ENCODE results near the gene PRDM4. TPM values are rescaled to one million over a fixed set of nuclear protein-coding genes. Genes with fewer than 3 reads are reported as not detected.
A peak's percentile ranks its signal among the peaks of the same experiment; 100 is the strongest.

PRDM4 gene, protein sequence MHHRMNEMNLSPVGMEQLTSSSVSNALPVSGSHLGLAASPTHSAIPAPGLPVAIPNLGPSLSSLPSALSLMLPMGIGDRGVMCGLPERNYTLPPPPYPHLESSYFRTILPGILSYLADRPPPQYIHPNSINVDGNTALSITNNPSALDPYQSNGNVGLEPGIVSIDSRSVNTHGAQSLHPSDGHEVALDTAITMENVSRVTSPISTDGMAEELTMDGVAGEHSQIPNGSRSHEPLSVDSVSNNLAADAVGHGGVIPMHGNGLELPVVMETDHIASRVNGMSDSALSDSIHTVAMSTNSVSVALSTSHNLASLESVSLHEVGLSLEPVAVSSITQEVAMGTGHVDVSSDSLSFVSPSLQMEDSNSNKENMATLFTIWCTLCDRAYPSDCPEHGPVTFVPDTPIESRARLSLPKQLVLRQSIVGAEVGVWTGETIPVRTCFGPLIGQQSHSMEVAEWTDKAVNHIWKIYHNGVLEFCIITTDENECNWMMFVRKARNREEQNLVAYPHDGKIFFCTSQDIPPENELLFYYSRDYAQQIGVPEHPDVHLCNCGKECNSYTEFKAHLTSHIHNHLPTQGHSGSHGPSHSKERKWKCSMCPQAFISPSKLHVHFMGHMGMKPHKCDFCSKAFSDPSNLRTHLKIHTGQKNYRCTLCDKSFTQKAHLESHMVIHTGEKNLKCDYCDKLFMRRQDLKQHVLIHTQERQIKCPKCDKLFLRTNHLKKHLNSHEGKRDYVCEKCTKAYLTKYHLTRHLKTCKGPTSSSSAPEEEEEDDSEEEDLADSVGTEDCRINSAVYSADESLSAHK
- 12.5 TPM for total RNA-seq
- long read RNA-seq, full-length matches to known transcripts: 12 of 21 reads
- long read RNA-seq, partial matches to known transcripts: 3 of 21 reads
- long read RNA-seq, other reads (novel, unspliced or antisense): 6 of 21 reads

DNA sequence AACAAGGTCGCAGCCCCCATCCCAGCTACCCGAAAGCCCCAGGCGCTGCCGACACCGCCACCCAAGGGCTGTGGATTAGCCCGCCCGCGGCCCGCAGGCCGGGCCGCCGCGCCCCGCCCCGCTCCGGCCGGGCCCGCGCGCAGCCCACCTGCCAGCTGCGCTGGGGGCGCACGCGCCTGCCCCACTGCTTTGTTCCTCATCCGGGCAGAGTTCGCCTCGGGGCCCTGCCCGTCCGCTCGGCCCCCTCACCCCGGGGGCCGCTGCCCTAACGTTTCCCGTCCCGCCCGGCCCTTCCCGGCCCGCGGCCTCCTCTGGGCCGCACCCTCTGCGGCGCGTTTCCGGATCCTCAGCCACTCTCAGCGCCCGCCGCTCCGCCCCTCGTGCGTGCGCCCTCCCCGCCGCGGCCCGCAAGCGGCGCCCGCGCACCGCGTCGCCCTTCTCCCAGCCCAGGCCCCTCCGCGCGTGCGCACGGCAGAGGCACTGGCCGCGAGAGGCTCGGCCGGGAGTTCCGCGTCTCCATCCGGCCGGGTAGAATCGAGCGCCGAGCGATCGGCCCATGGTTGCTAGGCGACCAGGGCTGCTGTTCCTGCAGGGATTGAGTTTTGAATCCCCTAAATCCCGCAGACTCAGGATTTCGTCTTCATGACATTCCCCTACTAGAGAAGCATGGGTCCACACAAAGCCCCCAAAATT, at the start of gene PRDM4:
Gene PRDM4, minus strand, starts transcription at position 329 of the 693 bp plus-strand sequence. CDS start 622 bp downstream, outside the sequence.
- ATAC-seq (peak; percentile 100), DNase-seq (peak; percentile 96)
- intact Hi-C loops (cut with micrococcal nuclease): no loop called here

DNA sequence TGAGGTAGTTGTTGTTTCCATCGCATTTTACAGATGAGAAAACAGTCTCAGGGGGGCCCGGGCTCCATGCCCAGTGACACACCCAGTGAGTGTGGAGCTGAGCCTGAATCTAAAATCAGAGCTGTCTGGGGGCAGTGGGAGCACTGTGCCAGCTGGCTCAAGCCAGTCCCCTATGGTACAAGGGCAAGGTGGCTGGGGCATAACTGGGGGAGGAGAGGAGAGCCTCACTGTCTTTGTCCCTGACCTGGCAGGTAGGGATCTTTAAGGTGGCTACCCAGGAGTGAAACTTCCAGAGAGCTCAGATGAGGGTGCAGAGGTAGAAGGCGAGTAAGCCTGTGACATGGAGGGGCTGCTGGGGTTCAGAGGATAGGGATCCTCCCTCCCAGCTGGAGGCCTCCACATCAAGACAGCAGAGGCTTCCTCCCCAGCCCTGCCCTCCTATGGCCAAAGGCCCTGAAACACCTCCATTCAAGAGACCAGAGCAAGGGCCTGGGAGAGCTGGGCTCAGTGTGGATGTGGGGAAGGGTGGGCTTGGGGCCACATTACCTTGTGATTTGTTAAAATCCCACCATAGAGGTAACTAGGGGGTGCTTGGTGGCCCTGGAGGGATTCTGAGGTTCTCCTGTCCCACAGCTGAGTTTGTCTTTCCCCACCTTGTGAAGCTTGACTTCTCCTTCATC, 46.7 kb upstream of the PRDM4 start:
- intact Hi-C loops (cut with micrococcal nuclease): no loop called here
- ATAC-seq: no peak
- no peak for DNase-seq

DNA sequence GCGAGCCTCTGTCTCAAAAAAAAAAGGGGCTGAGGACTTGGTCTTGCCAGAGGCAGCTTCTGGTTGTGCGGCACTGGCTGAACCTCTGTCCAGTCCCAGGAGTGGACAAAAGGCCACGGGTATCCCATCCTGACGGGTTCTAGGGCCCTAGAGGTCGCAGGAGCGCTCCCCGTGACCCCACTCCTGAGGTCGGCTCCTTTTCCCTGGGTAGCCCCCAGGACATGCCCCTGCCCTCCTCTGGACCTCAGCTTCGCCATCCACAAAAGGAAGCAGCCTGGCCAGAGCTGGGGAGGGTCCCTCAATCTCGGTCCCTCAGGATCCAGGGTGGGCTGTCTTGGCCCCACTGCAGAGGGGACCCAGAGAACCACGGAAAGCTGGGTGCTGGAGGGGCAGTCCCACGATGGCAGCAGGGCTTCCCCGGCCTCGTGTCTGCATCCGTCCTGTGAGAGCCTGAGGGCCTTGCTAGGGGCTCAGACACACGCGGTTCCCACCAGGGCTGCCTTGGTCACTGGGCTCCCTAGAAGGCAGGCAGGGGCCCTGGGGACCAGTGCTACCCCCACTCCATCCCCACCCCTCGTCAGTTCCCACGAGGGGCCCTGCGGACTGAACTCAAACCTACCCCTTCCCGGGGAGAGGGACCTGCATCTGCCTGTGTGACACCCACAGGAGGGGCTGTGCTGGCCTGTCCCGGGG, 44.7 kb upstream of the PRDM4 start:
- intact Hi-C loops (cut with micrococcal nuclease): no loop called here
- ATAC-seq (no peak), DNase-seq (no peak)

DNA sequence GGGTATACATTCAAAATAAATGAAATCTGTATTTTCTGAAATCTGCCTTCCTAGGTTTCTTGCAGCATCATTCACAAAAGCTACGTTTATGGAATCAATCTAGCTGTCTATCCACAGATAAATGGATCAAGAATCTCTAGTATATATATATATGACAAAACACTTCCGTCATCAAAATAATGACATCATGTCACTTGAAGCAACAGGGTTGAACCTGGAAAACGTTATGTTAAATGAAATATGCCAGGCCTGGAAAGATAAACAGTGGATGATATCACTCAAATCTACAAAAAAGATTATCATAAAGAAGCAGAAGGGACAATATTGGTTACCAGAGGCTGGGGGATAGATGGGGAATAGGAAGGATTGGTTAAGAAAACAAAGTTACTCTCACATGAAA, 42.2 kb upstream of the PRDM4 start:
- intact Hi-C loops (cut with micrococcal nuclease): no loop called here
- no peak for DNase-seq
- no peak for ATAC-seq

DNA sequence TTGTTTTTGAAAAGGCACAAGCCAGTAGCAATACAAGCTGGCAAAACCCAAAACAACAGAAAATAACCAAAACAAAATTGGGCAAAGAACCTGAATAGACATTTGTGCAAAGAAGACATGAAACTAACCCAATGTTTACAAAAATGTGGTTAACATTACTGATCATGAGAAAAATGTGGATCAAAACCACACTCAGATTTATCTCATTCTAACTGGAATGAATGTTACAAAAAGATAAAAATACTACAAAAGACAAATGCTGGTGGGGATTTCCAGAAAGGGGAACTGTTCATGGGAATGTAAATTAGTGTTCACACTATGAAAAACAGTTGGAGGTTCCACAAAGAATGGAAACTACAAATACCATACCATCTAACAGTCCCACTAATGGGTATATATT, 40.2 kb upstream of the PRDM4 start:
- DNase-seq (no peak), ATAC-seq (no peak)
- intact Hi-C loops (cut with micrococcal nuclease): no loop called here

DNA sequence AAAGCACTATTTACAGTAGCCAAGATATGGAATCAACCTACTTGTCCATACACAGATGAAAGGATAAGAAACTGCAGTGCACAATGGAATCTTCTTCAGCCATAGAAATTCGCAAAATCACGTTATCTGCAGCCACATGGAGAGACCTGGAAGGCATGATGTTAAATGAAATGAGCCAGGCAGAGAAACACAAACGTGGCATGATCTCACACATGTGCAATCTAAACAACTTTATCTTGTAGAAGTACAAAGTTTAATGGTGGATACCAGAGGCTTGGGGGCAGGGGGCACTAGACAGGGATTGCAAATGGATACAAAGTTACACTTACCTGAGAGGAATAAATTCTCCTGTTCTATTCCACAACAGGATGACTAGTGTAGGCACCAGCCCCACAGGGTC, 37.6 kb upstream of the PRDM4 start:
- ATAC-seq: no peak
- intact Hi-C loops (cut with micrococcal nuclease): no loop called here
- DNase-seq: no peak

DNA sequence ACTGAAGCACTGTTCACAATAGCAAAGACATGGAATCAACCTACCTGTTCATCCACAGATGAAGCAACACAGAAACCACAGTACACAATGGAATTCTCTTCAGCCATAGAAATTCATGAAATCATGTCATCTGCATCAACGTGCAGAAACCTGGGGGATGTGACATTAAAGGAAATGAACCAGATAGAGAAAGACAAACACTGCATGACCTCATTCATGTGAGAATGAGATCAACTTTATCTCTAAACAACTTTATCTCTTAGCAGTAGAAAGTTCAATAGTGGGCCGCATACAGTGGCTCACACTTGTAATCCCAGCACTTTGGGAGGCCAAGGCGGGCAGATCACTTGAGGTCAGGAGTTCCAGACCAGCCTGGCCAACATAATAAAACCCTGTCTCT, 33.5 kb upstream of the PRDM4 start:
- intact Hi-C loops (cut with micrococcal nuclease): no loop called here
- no peak for ATAC-seq

DNA sequence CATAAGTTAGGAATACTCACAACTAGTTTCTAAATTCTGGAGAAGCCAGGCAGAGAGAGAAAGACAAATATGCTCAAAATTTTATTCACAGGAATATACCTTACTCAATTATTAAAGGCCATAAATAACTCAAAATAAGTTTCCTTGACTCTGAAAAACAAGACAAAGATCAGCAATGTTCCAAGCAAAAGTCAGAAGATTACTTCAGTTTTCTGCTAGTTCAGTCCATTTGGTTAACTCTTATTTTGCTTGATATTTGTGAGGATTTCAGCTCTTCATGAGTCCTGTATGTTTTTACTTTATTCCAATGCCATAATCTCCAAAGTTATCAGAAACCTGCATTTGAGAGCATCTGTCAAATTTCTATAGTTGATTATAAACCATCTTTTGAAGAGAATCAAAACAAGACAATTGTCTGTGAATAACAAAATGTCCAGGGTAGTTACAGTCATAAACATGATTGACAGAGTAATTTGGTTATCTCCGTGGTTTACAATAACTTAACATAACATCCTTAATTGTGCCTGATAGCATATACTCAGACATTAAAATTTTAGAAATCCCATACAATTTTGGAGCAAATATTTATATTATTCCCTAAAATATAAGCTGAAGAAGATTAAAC, 30.6 kb upstream of the PRDM4 start:
- intact Hi-C loops (cut with micrococcal nuclease): no loop called here
- ATAC-seq (no peak), DNase-seq (no peak)

More for the DNA sequence above, 33.5 kb upstream of the PRDM4 start:
- DNase-seq: no peak

DNA sequence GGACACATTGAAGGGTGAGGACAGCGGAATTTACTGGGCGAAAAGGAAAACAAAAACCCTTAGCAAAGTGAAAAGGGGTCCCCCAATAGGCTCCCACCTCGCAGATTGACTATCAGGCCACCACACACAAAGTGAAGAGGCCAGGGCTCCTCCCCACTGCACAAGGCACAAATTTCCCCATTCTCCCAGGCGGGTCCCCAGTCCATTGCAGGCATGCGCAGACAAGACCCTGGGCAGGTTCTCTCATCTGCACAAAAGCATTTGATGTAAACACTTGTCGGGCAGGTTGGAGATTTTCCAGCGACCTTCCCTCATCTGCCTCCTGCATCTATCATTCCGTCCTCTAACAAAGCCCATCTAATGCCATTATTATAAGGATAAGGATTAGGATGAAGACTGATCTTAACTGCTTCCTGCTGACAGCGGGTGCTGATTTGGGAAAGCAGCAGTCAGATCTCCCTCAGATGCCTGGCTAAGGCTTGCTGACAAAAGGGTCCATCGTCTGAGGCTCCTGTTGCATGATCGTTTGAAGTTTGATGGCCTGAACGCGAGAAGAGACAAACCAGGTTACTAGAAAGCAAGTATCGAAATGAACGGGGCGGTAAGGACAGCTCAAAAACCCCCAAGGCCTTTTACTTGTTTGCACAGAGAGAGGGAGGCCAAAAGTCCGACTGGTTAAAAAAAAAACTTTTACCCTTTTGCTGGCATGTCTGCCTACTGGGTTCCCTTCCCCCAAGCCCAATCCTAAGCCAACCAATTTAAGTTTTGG, 27.9 kb upstream of the PRDM4 start:
- ATAC-seq: no peak
- DNase-seq: no peak
- intact Hi-C loops (cut with micrococcal nuclease): no loop called here

DNA sequence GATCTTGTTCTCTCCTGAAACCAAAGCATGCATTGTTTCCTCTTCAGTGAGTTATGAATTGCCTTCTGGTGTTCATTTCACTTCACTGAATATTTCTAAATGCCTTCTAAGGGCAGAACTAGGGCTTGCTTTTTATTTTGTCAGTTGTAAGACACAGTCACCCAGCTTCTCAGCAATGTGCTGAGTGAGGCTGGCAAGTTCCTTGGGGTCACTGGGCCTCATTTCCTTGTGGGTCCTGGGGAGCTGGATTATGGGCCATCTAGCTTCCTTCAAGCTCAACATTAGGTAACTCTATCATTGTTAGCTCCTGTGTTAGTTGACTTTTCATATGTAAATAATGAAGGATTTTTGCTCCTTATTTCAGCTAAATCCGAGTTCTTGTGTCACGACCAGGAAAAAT, 27.3 kb upstream of the PRDM4 start:
- intact Hi-C loops (cut with micrococcal nuclease): no loop called here
- DNase-seq: no peak
- no peak for ATAC-seq

DNA sequence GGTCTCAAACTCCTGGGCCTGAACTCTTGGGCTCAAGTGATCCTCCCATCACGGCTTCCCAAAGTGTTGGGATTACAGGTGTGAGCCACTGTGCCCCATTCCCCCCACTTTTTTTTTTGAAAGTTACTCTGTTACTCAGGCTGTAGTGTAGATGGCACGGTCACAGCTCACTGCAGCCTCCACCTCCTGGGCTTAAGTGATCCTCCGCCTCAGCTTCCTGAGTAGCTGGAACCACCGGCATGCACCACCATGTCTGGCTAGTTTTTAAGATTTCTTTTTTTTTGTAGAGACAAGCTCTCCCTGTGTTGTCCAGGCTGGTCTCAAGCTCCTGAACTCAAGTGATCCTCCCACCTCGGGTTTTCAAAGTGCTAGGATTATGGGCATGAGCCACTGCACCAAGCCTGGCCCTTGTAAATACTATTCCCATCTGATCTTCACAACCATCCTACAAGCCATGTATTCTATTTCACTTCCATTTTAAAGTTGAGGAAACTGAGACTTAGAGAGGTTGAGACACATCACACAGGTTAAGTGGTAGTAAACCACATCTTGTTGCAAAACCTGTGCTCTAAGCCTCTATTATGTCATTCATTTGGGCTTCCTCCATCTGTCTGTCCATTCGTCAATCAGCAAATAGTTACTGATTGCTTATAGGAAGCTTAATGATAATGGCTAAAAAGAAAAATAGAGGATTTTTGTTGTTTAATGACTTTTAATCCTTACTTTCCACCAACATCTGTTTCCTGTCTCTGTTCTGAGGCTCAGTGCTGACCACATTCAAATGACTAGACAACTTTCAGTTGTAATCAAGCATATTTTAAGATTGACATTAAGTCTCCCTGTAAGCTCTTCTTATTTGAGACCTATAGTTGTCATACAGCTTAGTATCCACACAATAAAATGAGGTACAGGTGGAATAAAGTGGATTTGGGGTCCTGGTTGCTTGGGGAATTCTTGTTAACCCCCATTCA, 22.8 kb upstream of the PRDM4 start:
- no peak for DNase-seq
- no peak for ATAC-seq
- intact Hi-C loops (cut with micrococcal nuclease): no loop called here

DNA sequence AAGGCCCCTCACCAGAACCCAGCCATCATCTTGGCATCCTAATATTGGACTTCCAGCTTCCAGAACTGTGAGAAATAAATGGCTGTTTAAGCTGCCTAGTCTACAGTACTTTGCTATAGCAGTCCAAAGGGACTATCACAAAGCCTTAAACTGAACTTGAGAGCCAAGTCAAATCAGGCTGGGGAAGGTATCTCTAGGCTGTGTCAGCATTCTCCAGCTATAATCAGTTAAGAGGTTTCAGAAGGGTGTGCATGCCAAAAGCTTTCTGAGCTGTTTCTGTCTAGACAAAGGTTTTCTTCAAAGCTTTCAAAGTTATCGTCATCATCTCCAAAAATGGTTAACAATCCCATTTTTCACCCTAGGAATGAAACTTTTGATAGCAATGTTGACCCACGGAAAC, 21.1 kb upstream of the PRDM4 start:
- ATAC-seq: no peak
- intact Hi-C loops (cut with micrococcal nuclease): no loop called here
- no peak for DNase-seq

DNA sequence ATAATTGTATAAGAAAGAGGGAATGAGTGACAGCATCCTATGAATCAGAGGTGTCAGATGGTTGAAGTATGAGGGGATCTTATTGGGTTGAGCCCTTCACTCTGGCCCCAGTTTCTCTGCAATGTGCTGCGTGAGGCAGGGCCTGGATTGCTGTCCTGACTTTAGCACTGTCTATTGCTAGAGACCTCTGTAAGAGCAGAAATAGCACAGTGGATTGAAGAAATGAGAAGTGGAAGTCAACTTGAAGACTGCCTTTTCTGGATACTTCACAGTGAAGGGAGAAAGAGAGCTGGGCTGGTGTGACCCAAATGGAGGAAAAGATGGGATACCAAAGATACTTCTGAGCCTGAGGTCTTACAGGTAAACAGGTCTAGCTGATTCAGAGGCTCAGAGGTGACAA, 19.4 kb upstream of the PRDM4 start:
- DNase-seq (no peak), ATAC-seq (peak; percentile 35)
- intact Hi-C loops (cut with micrococcal nuclease): no loop called here

DNA sequence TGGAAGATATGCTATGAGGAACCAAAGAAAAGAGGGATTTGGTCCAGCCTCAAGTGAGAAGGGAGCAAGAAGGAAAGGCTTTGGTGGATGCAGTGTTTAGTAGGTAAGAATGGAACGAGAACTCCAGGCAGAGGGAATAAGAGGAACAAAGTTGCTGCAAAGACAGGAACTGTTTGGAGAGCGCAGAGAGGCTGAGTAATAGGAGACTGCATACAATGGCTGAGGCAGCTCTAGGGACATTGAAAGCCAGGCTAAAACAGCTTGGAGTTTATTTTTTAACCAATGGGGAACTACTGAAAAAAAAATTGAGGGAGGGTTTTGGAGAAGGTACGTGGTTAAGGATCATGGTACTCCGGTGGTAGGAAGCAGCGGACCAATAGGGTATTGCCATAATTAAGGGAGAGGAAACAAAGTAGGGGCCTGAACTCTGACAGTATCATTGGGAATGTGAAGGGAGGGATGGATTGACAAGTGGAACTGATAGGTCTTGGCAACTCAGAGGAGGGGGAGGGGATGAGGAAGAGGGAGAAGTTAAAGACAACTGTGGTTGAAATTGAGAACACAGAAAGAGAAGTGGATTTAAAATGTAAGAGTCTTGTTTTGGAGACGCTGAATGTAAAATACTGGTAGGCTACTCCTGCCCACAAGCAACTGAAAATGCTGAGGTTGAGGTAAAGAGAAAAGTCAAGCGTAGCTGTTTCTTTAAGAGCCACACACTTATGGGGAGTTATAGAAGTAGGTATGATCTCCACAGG, 18.3 kb upstream of the PRDM4 start:
- peak; percentile 64 for ATAC-seq
- no peak for DNase-seq
- intact Hi-C loops (cut with micrococcal nuclease): no loop called here

DNA sequence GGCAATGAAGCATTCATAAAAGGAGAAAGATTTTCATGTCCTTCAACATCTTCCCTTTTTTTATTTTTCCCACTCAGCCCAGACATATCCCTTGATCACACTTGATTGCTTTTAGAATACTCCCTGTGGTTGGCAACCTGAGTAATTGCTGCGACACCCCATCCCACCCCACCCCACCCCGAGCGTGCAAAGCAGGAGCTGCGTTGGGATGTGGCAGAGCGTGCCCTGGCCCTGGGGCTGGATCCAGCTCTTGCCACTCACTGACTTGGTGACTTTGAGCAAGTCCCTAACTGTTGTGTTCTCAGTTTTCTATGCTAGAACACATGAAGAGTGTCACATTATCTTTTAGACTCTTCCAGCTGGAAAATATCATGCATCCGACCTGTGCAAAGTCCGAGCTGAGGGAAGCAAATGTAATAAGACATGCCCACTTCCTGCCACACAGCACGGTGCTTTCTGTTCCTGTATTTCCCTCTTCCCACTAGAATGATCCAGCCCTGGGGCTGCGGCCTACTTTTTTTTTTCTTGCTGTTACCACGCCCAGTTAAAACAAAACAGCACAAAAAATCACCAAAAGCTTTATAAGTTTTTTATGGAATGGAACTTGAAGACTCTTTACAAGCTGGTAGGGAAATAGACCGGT, 17.6 kb upstream of the PRDM4 start:
- intact Hi-C loops (cut with micrococcal nuclease): no loop called here
- ATAC-seq (peak; percentile 69), DNase-seq (no peak)

Measured in left ventricle myocardium superior (tissue), 1 donor.